ENCODE results near the gene NOS1AP.

NOS1AP gene

GRCh38 chr1:162383516-162383915 is 314.0 kb downstream of the NOS1AP start:
- no peak for ATAC-seq
- no peak for TF ChIP-seq BACH2 (CRISPR knock-in tag; IDR thresholded peaks at IDR 0.05; ENCODE audit: borderline replicate concordance)
- no peak for TF ChIP-seq PATZ1 (CRISPR knock-in tag; IDR thresholded peaks at IDR 0.05; ENCODE audit: borderline replicate concordance)
- TF ChIP-seq ZFP30 (CRISPR knock-in tag; IDR thresholded peaks at IDR 0.05): no peak
- no peak for TF ChIP-seq CSRNP3 (CRISPR knock-in tag; IDR thresholded peaks at IDR 0.05)
- no peak for TF ChIP-seq CSDC2 (CRISPR knock-in tag; IDR thresholded peaks at IDR 0.05)
- TF ChIP-seq ZNF8 (CRISPR knock-in tag; IDR thresholded peaks at IDR 0.05): no peak
- TF ChIP-seq PPARA (CRISPR knock-in tag; IDR thresholded peaks at IDR 0.05; ENCODE audit: borderline replicate concordance): no peak

- no peak for TF ChIP-seq TCF4 (CRISPR knock-in tag; IDR thresholded peaks at IDR 0.05; ENCODE audit: borderline replicate concordance)
- TF ChIP-seq SNAI2 (CRISPR knock-in tag; IDR thresholded peaks at IDR 0.05): no peak
- TF ChIP-seq OSR1 (CRISPR knock-in tag; IDR thresholded peaks at IDR 0.05): no peak
- ATAC-seq: no peak
These were observed 314.6 kb downstream of the NOS1AP start for GRCh38 chr1:162384116-162384515.

- ATAC-seq: no peak
- TF ChIP-seq PPARA (CRISPR knock-in tag; IDR thresholded peaks at IDR 0.05; ENCODE audit: borderline replicate concordance) (no peak), ZFP30 (CRISPR knock-in tag; IDR thresholded peaks at IDR 0.05) (no peak), POU6F1 (CRISPR knock-in tag; IDR thresholded peaks at IDR 0.05; ENCODE audit: borderline replicate concordance, low read depth) (no peak), ISL1 (CRISPR knock-in tag; IDR thresholded peaks at IDR 0.05) (no peak), ZNF70 (CRISPR knock-in tag; IDR thresholded peaks at IDR 0.05) (no peak), CREB5 (CRISPR knock-in tag; IDR thresholded peaks at IDR 0.05; ENCODE audit: low read depth) (no peak), ARNTL (CRISPR knock-in tag; IDR thresholded peaks at IDR 0.05; ENCODE audit: borderline replicate concordance, low read depth) (no peak), ESRRG (CRISPR knock-in tag; IDR thresholded peaks at IDR 0.05) (no peak), OSR1 (CRISPR knock-in tag; IDR thresholded peaks at IDR 0.05) (no peak), BACH2 (CRISPR knock-in tag; IDR thresholded peaks at IDR 0.05; ENCODE audit: borderline replicate concordance) (no peak), SNAI2 (CRISPR knock-in tag; IDR thresholded peaks at IDR 0.05) (no peak), CSRNP3 (CRISPR knock-in tag; IDR thresholded peaks at IDR 0.05) (no peak), RARB (CRISPR knock-in tag; IDR thresholded peaks at IDR 0.05) (no peak), PATZ1 (CRISPR knock-in tag; IDR thresholded peaks at IDR 0.05; ENCODE audit: borderline replicate concordance) (no peak), CSDC2 (CRISPR knock-in tag; IDR thresholded peaks at IDR 0.05) (no peak), GLIS3 (CRISPR knock-in tag; IDR thresholded peaks at IDR 0.05) (no peak), ZNF8 (CRISPR knock-in tag; IDR thresholded peaks at IDR 0.05) (no peak), TCF4 (CRISPR knock-in tag; IDR thresholded peaks at IDR 0.05; ENCODE audit: borderline replicate concordance) (no peak), ZFP3 (CRISPR knock-in tag; IDR thresholded peaks at IDR 0.05) (no peak), TSHZ2 (CRISPR knock-in tag; IDR thresholded peaks at IDR 0.05) (no peak)
These were observed 315.2 kb downstream of the NOS1AP start for GRCh38 chr1:162384601-162385279.

All from SK-N-SH treated with all-trans-retinoic acid at 6 μM for 48 hours (cell line).